Activated naive CD4-positive, alpha-beta T cell treated with anti-CD3 and anti-CD28 coated beads, Interleukin-2, amount 50 U/mL, for 24 hours (primary cell): ENCODE measurements around the gene ZNF77.
A peak's percentile ranks its signal among the peaks of the same experiment; 100 is the strongest.
"Not testable (repeated sequence)": the region's sequence is repeated elsewhere in the genome, so short reads cannot be mapped to it uniquely, and the experiment has no call there.

Experiments used
- H3K27ac Mint-ChIP-seq: one replicate; pipeline ENCODE4 v1.8.0; 2021; ENCODE audit warnings: mild to moderate bottlenecking, mixed read lengths
- H3K27me3 Mint-ChIP-seq: one replicate; pipeline ENCODE4 v1.8.0; 2021; ENCODE audit warnings: mixed read lengths
- H3K36me3 Mint-ChIP-seq: one replicate; pipeline ENCODE4 v1.8.0; 2021; ENCODE audit warnings: mixed read lengths
- H3K4me1 Mint-ChIP-seq: one replicate; pipeline ENCODE4 v1.8.0; 2021; ENCODE audit warnings: mixed read lengths
- H3K4me3 Mint-ChIP-seq: one replicate; pipeline ENCODE4 v1.8.0; 2021; ENCODE audit warnings: mild to moderate bottlenecking, mixed read lengths
- H3K9me3 Mint-ChIP-seq: one replicate; pipeline ENCODE4 v1.8.0; 2021; ENCODE audit warnings: mixed read lengths

Gene ZNF77

GRCh38 chr19:2905918-2906519, 38.8 kb downstream of the ZNF77 start:
- Mint-ChIP-seq H3K4me3 (no peak overlapping the region), H3K9me3 (no peaks in the 10 kb centered on the region), H3K27ac (no peak overlapping the region), H3K4me1 (peaks cover 49% of the 10 kb centered on the region), H3K27me3 (no peaks in the 10 kb centered on the region), H3K36me3 (peaks cover 4% of the 10 kb centered on the region)

GRCh38 chr19:2903326-2903725, 41.4 kb downstream of the ZNF77 start:
- H3K27ac Mint-ChIP-seq, H3K27me3 Mint-ChIP-seq, H3K9me3 Mint-ChIP-seq, H3K4me3 Mint-ChIP-seq, H3K36me3 Mint-ChIP-seq: not testable (repeated sequence)
- H3K4me1 Mint-ChIP-seq = peaks cover 39% of the 10 kb centered on the region

GRCh38 chr19:2902590-2903218, 42.1 kb downstream of the ZNF77 start:
- Mint-ChIP-seq H3K27ac (no peak overlapping the region), H3K9me3 (no peaks in the 10 kb centered on the region), H3K4me3 (peak overlapping the region; percentile 99)

GRCh38 chr19:2900296-2901252, 44.2 kb downstream of the ZNF77 start, which contains the start of gene ZNF57:
ZNF57 (plus strand) TSS chr19:2900928; CDS start chr19:2901046, 118 bp downstream.
- no peaks in the 10 kb centered on the region for H3K27me3 Mint-ChIP-seq

More at GRCh38 chr19:2902590-2903218, 42.1 kb downstream of the ZNF77 start:
- Mint-ChIP-seq H3K36me3 (no peaks in the 10 kb centered on the region), H3K27me3 (no peaks in the 10 kb centered on the region), H3K4me1 (peaks cover 36% of the 10 kb centered on the region)

GRCh38 chr19:2896694-2897093, 48.1 kb downstream of the ZNF77 start:
- Mint-ChIP-seq H3K9me3 (no peaks in the 10 kb centered on the region), H3K36me3 (no peaks in the 10 kb centered on the region), H3K27me3 (no peaks in the 10 kb centered on the region), H3K4me1 (peaks cover 8% of the 10 kb centered on the region), H3K4me3 (no peak overlapping the region), H3K27ac (no peak overlapping the region)

More at GRCh38 chr19:2900296-2901252, 44.2 kb downstream of the ZNF77 start, which contains the start of gene ZNF57:
- no peaks in the 10 kb centered on the region for H3K9me3 Mint-ChIP-seq
- H3K27ac Mint-ChIP-seq = peak within 1 kb of the TSS; percentile 95
- no peaks in the 10 kb centered on the region for H3K36me3 Mint-ChIP-seq
- peak within 1 kb of the TSS; percentile 99 for H3K4me3 Mint-ChIP-seq
- H3K4me1 Mint-ChIP-seq = peaks cover 22% of the 10 kb centered on the region

GRCh38 chr19:2890531-2890930, 54.2 kb downstream of the ZNF77 start:
- H3K27ac Mint-ChIP-seq, H3K9me3 Mint-ChIP-seq, H3K36me3 Mint-ChIP-seq, H3K27me3 Mint-ChIP-seq, H3K4me1 Mint-ChIP-seq, H3K4me3 Mint-ChIP-seq: not testable (repeated sequence)

GRCh38 chr19:2888731-2889224, 56.0 kb downstream of the ZNF77 start:
- H3K4me3 Mint-ChIP-seq = peak overlapping the region; percentile 51
- H3K9me3 Mint-ChIP-seq = no peaks in the 10 kb centered on the region
- H3K4me1 Mint-ChIP-seq = peaks cover 10% of the 10 kb centered on the region
- H3K36me3 Mint-ChIP-seq = no peaks in the 10 kb centered on the region
- peak overlapping the region; percentile 23 for H3K27ac Mint-ChIP-seq
- no peaks in the 10 kb centered on the region for H3K27me3 Mint-ChIP-seq

GRCh38 chr19:2887391-2887914, 57.3 kb downstream of the ZNF77 start:
- Mint-ChIP-seq H3K4me1 (peaks cover 10% of the 10 kb centered on the region), H3K4me3 (no peak overlapping the region), H3K27me3 (no peaks in the 10 kb centered on the region), H3K9me3 (no peaks in the 10 kb centered on the region), H3K27ac (no peak overlapping the region), H3K36me3 (no peaks in the 10 kb centered on the region)

GRCh38 chr19:2885736-2886135, 59.0 kb downstream of the ZNF77 start:
- H3K27me3 Mint-ChIP-seq = no peaks in the 10 kb centered on the region
- peaks cover 6% of the 10 kb centered on the region for H3K4me1 Mint-ChIP-seq
- H3K9me3 Mint-ChIP-seq = no peaks in the 10 kb centered on the region
- no peak overlapping the region for H3K4me3 Mint-ChIP-seq
- H3K27ac Mint-ChIP-seq = no peak overlapping the region
- H3K36me3 Mint-ChIP-seq = no peaks in the 10 kb centered on the region

GRCh38 chr19:2883686-2884439, 60.9 kb downstream of the ZNF77 start:
- H3K36me3 Mint-ChIP-seq = no peaks in the 10 kb centered on the region
- H3K27ac Mint-ChIP-seq = no peak overlapping the region
- peaks cover 5% of the 10 kb centered on the region for H3K4me1 Mint-ChIP-seq
- H3K4me3 Mint-ChIP-seq = no peak overlapping the region
- no peaks in the 10 kb centered on the region for H3K27me3 Mint-ChIP-seq
- no peaks in the 10 kb centered on the region for H3K9me3 Mint-ChIP-seq
